ENCODE results near the gene EPS8L1. TPM values are rescaled to one million over a fixed set of nuclear protein-coding genes. Genes with fewer than 3 reads are reported as not detected.
"Not testable (repeated sequence)": the region's sequence is repeated elsewhere in the genome, so short reads cannot be mapped to it uniquely, and the experiment has no call there.

The EPS8L1 gene
- 10 to 100 TPM; 21.2 to 37.5 TPM for total RNA-seq
- 10 to 100 TPM in 3 of 6 donors, 1 to 10 TPM in 3; 5.3 to 16.3 (median 10.5) TPM for polyA plus RNA-seq (ENCODE audit: insufficient read length in 6 of 6)
- long read RNA-seq, donor 1, partial matches to known transcripts: 0 of 5 reads
- long read RNA-seq, donor 1, other reads (novel, unspliced or antisense): 0 of 5 reads
- long read RNA-seq, donor 2, partial matches to known transcripts: 5 of 5 reads
- long read RNA-seq, donor 2, other reads (novel, unspliced or antisense): 0 of 5 reads
- long read RNA-seq, donor 3, partial matches to known transcripts: 9 of 11 reads
- long read RNA-seq, donor 3, other reads (novel, unspliced or antisense): 0 of 11 reads
- long read RNA-seq, donor 4, partial matches to known transcripts: 2 of 4 reads
- long read RNA-seq, donor 4, other reads (novel, unspliced or antisense): 2 of 4 reads
- long read RNA-seq, donor 5, transcript EPS8L1-206 (2 exons, 745 nt): major isoform, 7 of 7 reads
- long read RNA-seq, donor 5, partial matches to known transcripts: 0 of 7 reads
- long read RNA-seq, donor 5, other reads (novel, unspliced or antisense): 0 of 7 reads
- long read RNA-seq, donor 6, partial matches to known transcripts: 0 of 2 reads
- long read RNA-seq, donor 6, other reads (novel, unspliced or antisense): 0 of 2 reads
- long read RNA-seq, donor 7, partial matches to known transcripts: 0 of 2 reads
- long read RNA-seq, donor 7, other reads (novel, unspliced or antisense): 0 of 2 reads
- long read RNA-seq, donor 8, partial matches to known transcripts: 0 of 3 reads
- long read RNA-seq, donor 8, other reads (novel, unspliced or antisense): 0 of 3 reads
- long read RNA-seq, donor 9: 0 reads
- long read RNA-seq, donor 10, partial matches to known transcripts: 2 of 8 reads
- long read RNA-seq, donor 10, other reads (novel, unspliced or antisense): 2 of 8 reads
- long read RNA-seq, donor 11: 0 reads
- long read RNA-seq, donor 12, partial matches to known transcripts: 0 of 3 reads
- long read RNA-seq, donor 12, other reads (novel, unspliced or antisense): 0 of 3 reads

DNA sequence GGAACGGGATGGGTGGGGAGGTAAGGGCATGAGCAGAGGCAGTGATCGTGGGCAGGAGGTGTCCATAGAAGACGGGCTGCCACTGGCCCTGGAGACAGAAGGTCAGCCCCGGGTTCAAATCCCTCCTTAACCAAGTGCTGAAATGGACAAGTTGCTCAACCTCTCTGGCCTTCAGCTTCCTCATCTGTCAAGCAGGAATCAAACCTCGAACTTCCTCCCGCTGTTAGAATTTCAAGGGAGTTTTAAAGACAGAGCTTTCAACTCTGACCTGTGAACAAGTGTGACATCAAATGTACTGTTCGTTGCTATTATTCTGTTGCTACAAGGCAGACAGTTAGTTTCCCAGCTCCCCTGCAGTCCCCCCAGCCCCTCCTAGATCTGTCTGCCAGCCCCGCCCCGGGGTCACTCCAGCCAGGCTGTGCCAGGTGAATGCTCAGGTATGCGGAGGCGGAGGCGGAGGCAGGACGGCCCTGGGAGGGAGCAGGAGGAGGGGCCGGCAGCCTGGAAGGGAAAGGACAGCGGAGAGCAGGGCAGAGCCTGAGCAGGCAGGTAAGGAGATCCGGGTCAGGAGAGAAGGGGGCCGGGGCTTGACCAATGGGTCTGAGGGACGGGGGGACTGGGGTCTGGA lies at the start of gene EPS8L1:
EPS8L1 (plus strand) TSS at position 499 of the 628 bp plus-strand sequence. CDS start 576 bp downstream, outside the sequence.
- Histone ChIP-seq H3K4me3 (peak within 1 kb of the TSS in 1 of 2 donors; percentile 6), H3K27me3 (peaks cover 7 to 87% of the 10 kb centered on the region in 2 donors), H3K36me3 (no peaks in the 10 kb centered on the region), H3K27ac (no peak within 1 kb of the TSS), H3K4me1 (peaks cover 4 to 19% of the 10 kb centered on the region in 2 donors), H3K9me3 (no peaks in the 10 kb centered on the region)
- ATAC-seq: peak; percentile 89
- DNase-seq: peak in 3 of 4 donors; percentile 59 to 91 (median 73)
- intact Hi-C loops (cut with DNase I): no loop called here
- no peak for TF ChIP-seq CTCF (IDR thresholded peaks at IDR 0.05)

DNA sequence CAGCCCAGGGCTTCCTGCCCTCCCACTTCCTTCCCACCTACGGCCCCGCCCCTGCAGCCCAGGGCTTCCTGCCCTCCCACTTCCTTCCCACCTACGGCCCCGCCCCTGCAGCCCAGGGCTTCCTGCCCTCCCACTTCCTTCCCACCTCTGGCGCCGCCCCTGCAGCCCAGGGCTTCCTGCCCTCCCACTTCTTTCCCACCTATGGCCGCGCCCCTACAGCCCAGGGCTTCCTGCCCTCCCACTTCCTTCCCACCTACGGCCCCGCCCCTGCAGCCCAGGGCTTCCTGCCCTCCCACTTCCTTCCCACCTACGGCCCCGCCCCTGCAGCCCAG lies 48.6 kb upstream of the EPS8L1 start:
- H3K27ac ChIP-seq; intact Hi-C loops (cut with DNase I); ATAC-seq; H3K9me3 ChIP-seq; H3K4me3 ChIP-seq; H3K27me3 ChIP-seq; DNase-seq; H3K4me1 ChIP-seq; H3K36me3 ChIP-seq: not testable (repeated sequence)

GRCh38 chr19:55027472-55028337 lies 48.0 kb upstream of the EPS8L1 start:
- DNase-seq: no peak
- intact Hi-C loops (cut with DNase I): no loop called here

GRCh38 chr19:55028757-55029156 lies 46.9 kb upstream of the EPS8L1 start:
- DNase-seq: no peak
- intact Hi-C loops (cut with DNase I): no loop called here
- H3K9me3 ChIP-seq: peaks cover 0 to 2% of the 10 kb centered on the region in 2 donors
- H3K27me3 ChIP-seq: no peaks in the 10 kb centered on the region
- H3K4me1 ChIP-seq: no peaks in the 10 kb centered on the region
- TF ChIP-seq CTCF (IDR thresholded peaks at IDR 0.05): no peak
- H3K4me3 ChIP-seq: no peak overlapping the region
- H3K27ac ChIP-seq: no peak overlapping the region
- no peaks in the 10 kb centered on the region for H3K36me3 ChIP-seq
- ATAC-seq: no peak

More at GRCh38 chr19:55027472-55028337, 48.0 kb upstream of the EPS8L1 start:
- Histone ChIP-seq H3K27ac (no peak overlapping the region), H3K9me3 (peaks cover 0 to 2% of the 10 kb centered on the region in 2 donors), H3K36me3 (no peaks in the 10 kb centered on the region), H3K4me1 (no peaks in the 10 kb centered on the region), H3K27me3 (no peaks in the 10 kb centered on the region), H3K4me3 (no peak overlapping the region)
- TF ChIP-seq CTCF (IDR thresholded peaks at IDR 0.05): no peak
- no peak for ATAC-seq

GRCh38 chr19:55031178-55031577 lies 44.5 kb upstream of the EPS8L1 start:
- Histone ChIP-seq H3K4me1 (no peaks in the 10 kb centered on the region), H3K27ac (no peak overlapping the region), H3K27me3 (no peaks in the 10 kb centered on the region), H3K4me3 (no peak overlapping the region), H3K9me3 (peaks cover 0 to 2% of the 10 kb centered on the region in 2 donors), H3K36me3 (no peaks in the 10 kb centered on the region)
- DNase-seq (no peak), ATAC-seq (no peak)
- TF ChIP-seq CTCF (IDR thresholded peaks at IDR 0.05): no peak
- intact Hi-C loops (cut with DNase I): no loop called here
